Mesothelial cell of epicardium (in vitro differentiated cells): ENCODE data around the gene RASGRP2. TPM values are rescaled to one million over a fixed set of nuclear protein-coding genes. Genes with fewer than 3 reads are reported as not detected.
"Not testable (repeated sequence)": the region's sequence is repeated elsewhere in the genome, so short reads cannot be mapped to it uniquely, and the experiment has no call there.

ENCODE experiments used
- DNase-seq, 2 experiments: peaks; one replicate each; pipeline ENCODE4 v3.0.0; 2021; ENCODE audit warnings: low spot score in 2 of 2; ENCODE audit not compliant: unreplicated experiment in 2 of 2
- H3K27ac Mint-ChIP-seq: 2 replicates; pipeline ENCODE4 v1.8.0; 2021; ENCODE audit warnings: mixed read lengths
- H3K27me3 Mint-ChIP-seq: 2 replicates; pipeline ENCODE4 v1.8.0; 2021; ENCODE audit warnings: low read depth, mixed read lengths
- H3K36me3 Mint-ChIP-seq: 2 replicates; pipeline ENCODE4 v1.8.0; 2021; ENCODE audit warnings: mixed read lengths
- H3K4me1 Mint-ChIP-seq: 2 replicates; pipeline ENCODE4 v1.8.0; 2021; ENCODE audit warnings: mixed read lengths
- H3K4me3 Mint-ChIP-seq: 2 replicates; pipeline ENCODE4 v1.8.0; 2021; ENCODE audit warnings: mild to moderate bottlenecking, moderate library complexity, mixed read lengths
- H3K9me3 Mint-ChIP-seq: 2 replicates; pipeline ENCODE4 v1.8.0; 2021; ENCODE audit warnings: mixed read lengths
- total RNA-seq: library from RNA; stranded (reverse); gene quantifications from 3 replicates; pipeline ENCODE4 v1.2.1, GENCODE V29; 2021
- TF ChIP-seq, protein P1 (sequence below): fragments of 200-600 bp; sonication (generic); IDR thresholded peaks from one replicate; pipeline ENCODE4 v1.5.0; 2021; ENCODE audit warnings: antibody characterized with exemption; ENCODE audit not compliant: unreplicated experiment

The RASGRP2 gene
- total RNA-seq, 1 donor from 2014 or later, result 1.4 TPM

DNA sequence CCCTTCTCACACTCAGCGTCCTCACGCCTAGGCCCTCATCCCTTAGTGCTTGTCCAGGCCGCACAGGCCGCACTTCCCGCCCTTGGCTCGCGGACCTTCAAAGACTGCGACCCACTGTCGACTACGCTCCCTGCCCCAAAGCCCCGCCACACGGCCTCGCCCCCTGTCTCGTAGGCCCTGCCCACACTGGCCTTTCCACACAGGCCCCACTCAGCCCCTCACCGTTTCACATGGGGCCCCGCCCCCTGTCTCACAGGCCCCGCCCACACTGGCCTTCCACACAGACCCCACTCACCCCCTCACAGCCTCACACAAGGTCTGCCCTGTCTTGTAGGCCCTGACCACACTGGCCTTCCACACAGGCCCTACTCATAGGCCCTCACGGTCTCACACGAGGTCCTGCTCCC is 32.0 kb downstream of the RASGRP2 start:
- TF ChIP-seq, protein P1, sequence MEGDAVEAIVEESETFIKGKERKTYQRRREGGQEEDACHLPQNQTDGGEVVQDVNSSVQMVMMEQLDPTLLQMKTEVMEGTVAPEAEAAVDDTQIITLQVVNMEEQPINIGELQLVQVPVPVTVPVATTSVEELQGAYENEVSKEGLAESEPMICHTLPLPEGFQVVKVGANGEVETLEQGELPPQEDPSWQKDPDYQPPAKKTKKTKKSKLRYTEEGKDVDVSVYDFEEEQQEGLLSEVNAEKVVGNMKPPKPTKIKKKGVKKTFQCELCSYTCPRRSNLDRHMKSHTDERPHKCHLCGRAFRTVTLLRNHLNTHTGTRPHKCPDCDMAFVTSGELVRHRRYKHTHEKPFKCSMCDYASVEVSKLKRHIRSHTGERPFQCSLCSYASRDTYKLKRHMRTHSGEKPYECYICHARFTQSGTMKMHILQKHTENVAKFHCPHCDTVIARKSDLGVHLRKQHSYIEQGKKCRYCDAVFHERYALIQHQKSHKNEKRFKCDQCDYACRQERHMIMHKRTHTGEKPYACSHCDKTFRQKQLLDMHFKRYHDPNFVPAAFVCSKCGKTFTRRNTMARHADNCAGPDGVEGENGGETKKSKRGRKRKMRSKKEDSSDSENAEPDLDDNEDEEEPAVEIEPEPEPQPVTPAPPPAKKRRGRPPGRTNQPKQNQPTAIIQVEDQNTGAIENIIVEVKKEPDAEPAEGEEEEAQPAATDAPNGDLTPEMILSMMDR, result no peak
- Mint-ChIP-seq H3K27me3 (peaks cover 83% of the 10 kb centered on the region), H3K4me1 (peaks cover 7% of the 10 kb centered on the region), H3K27ac (no peak overlapping the region), H3K9me3 (no peaks in the 10 kb centered on the region), H3K36me3 (no peaks in the 10 kb centered on the region), H3K4me3 (no peak overlapping the region)
- DNase-seq, result no peak

DNA sequence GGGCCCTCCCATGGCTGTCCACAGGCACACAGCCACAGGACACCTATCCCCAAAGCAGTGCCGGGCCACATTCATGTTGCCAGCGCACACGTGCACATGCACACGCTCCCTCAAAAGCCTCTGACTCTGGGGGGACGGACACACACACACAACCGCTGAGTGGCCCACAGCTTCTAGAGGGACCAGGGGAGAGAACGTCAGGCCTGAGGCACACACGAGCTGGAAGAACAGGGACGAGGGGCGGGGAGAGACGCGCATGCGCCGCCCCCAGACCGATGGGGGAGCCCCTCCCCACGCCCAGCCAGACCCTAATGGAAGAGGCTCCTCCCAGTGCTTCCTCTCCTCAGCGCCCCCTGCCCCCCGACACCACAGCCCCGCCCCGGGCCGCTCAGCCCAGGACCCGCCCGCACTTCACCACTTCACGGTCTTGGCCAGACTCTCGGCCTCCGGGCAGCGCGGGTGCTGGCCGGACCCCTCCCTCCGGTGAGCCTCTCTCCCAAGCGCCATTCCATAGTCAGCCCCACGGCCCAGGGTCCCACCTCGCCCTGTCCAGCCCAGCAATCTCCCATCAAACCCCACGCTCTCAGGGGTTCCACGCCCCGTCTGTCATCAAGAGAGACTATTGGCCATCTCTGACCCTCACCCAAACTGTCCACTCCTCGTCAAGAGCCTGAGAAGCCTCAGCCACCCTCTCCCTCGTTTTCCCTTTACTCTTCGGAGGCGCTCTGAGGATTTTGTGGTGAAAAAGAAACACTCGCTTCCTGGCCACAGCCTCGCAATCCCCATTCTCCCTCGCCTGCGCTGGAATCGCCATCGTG is 32.6 kb downstream of the RASGRP2 start:
- H3K9me3 Mint-ChIP-seq, result no peaks in the 10 kb centered on the region
- H3K4me3 Mint-ChIP-seq, result no peak overlapping the region
- TF ChIP-seq, protein P1, result no peak
- peaks cover 82% of the 10 kb centered on the region for H3K27me3 Mint-ChIP-seq
- H3K27ac Mint-ChIP-seq, result no peak overlapping the region
- no peak for DNase-seq
- peaks cover 7% of the 10 kb centered on the region for H3K4me1 Mint-ChIP-seq
- H3K36me3 Mint-ChIP-seq, result no peaks in the 10 kb centered on the region

DNA sequence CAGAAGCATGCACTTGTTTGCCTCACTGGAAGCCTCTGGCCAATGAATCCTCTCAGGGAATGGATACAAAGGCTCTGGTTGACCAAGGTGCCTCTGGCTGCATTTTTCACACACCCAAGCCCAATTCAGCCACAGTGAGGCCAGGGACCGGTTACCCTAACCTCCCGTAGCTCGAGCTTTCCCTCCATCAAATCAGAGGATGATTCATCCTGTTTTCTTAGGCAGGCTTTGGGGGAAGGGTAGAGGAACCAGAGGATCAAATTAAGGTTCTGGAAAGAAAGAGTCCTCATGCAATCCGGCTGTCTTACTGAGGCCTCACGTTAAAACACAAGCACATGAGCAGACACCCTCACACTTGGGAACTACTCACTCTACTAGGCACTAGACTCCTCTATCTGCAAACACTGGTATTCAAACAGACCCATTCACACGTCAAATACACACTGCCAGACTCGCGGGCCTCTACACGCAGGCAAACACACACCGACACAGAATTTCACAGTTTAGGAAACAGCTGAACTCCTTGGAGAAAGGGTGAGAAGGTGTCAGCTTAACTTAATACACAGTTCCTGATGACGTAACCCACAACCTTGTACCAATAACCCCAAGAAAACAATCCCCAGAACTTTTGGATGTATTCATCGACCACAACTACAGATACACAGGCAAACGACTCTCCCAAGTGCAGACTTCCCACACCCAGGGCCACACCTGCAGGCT is 33.4 kb downstream of the RASGRP2 start:
- H3K27me3 Mint-ChIP-seq, result peaks cover 78% of the 10 kb centered on the region

DNA sequence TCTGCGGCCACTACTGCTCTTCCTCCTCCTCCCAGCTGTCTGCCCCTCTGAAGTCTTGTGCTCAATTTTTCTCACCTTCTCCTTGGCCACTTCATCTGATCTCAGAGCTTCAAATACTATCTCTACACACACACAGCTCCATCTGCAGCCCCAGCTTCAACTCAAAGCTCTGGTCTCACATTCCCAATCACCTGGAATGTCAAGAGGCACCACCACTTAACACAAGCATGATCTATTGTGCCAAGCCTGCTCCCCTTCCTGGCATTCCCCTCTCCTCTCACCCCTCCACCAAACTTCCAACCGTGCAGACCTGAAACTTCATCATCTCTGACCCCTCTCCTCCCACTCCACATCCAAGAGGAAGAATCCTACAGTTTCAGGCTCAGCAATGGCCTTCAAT is 38.4 kb downstream of the RASGRP2 start:
- no peaks in the 10 kb centered on the region for H3K4me1 Mint-ChIP-seq
- peaks cover 73% of the 10 kb centered on the region for H3K27me3 Mint-ChIP-seq
- no peak overlapping the region for H3K27ac Mint-ChIP-seq
- H3K4me3 Mint-ChIP-seq, result no peak overlapping the region
- H3K36me3 Mint-ChIP-seq, result no peaks in the 10 kb centered on the region
- H3K9me3 Mint-ChIP-seq, result no peaks in the 10 kb centered on the region
- no peak for DNase-seq
- TF ChIP-seq, protein P1, result no peak

More for the DNA sequence above, 33.4 kb downstream of the RASGRP2 start:
- Mint-ChIP-seq H3K4me1 (peaks cover 7% of the 10 kb centered on the region), H3K9me3 (no peaks in the 10 kb centered on the region), H3K4me3 (no peak overlapping the region), H3K27ac (no peak overlapping the region), H3K36me3 (no peaks in the 10 kb centered on the region)
- no peak for DNase-seq
- TF ChIP-seq, protein P1, result no peak

- Mint-ChIP-seq H3K27me3 (peaks cover 69% of the 10 kb centered on the region), H3K27ac (no peak overlapping the region), H3K4me1 (no peaks in the 10 kb centered on the region), H3K4me3 (no peak overlapping the region), H3K36me3 (no peaks in the 10 kb centered on the region), H3K9me3 (no peaks in the 10 kb centered on the region)
- DNase-seq, result no peak
- TF ChIP-seq, protein P1, result no peak
Measured at GRCh38 chr11:64703048-64703447, 40.9 kb downstream of the RASGRP2 start.

- not testable (repeated sequence) for DNase-seq, H3K9me3 Mint-ChIP-seq, H3K4me3 Mint-ChIP-seq, H3K36me3 Mint-ChIP-seq, H3K4me1 Mint-ChIP-seq, H3K27ac Mint-ChIP-seq
- H3K27me3 Mint-ChIP-seq, result peaks cover 72% of the 10 kb centered on the region
Measured at GRCh38 chr11:64701956-64702355, 42.0 kb downstream of the RASGRP2 start.
